AG09319 (cell line): ENCODE results near the gene LRRC25.
A peak's percentile ranks its signal among the peaks of the same experiment; 100 is the strongest.

ENCODE experiments used
- DNase-seq: peaks from one replicate; pipeline ENCODE4 v3.0.0-alpha.2; 2010; ENCODE audit warnings: low read depth; ENCODE audit errors: extremely low read depth
- CTCF ChIP-seq: IDR thresholded peaks from 2 replicates; pipeline ENCODE4 v1.5.1; 2011; ENCODE audit warnings: low read depth, mild to moderate bottlenecking, inconsistent platforms, low read length, moderate library complexity

Gene LRRC25

GRCh38 chr19:18443406-18443805, 46.0 kb upstream of the LRRC25 start:
- TF ChIP-seq CTCF = no peak
- DNase-seq = no peak

- DNase-seq = no peak
- no peak for TF ChIP-seq CTCF
Observed at GRCh38 chr19:18442941-18443340, 45.5 kb upstream of the LRRC25 start.

- no peak for DNase-seq
- TF ChIP-seq CTCF = no peak
Observed at GRCh38 chr19:18441804-18442788, 44.7 kb upstream of the LRRC25 start.

- DNase-seq = no peak
- no peak for TF ChIP-seq CTCF
Observed at GRCh38 chr19:18440936-18441803, 43.7 kb upstream of the LRRC25 start.

- no peak for DNase-seq
- TF ChIP-seq CTCF = peak; percentile 30
Observed at GRCh38 chr19:18440415-18440877, 43.0 kb upstream of the LRRC25 start.

GRCh38 chr19:18439910-18440237, 42.5 kb upstream of the LRRC25 start:
- no peak for TF ChIP-seq CTCF
- no peak for DNase-seq
